HUDEP-2 (cell line): ENCODE data around the gene PTPRM.

Experiments used
- DNase-seq, 76 experiments: peaks; one replicate each; lab custom pipeline; 2025; ENCODE audit not compliant: unreplicated experiment in 76 of 76; lab: John Stamatoyannopoulos, UW

PTPRM gene

GRCh38 chr18:7566567-7567473, at the start of gene PTPRM:
Gene PTPRM (plus strand): TSS chr18:7567316. CDS start chr18:7567819, 503 bp downstream.
- peak in 36 of 76 experiments; percentile 0 to 64 (median 14) for DNase-seq

GRCh38 chr18:7517852-7518251, 49.3 kb upstream of the PTPRM start:
- DNase-seq = no peak

- DNase-seq = no peak
Measured at GRCh38 chr18:7520200-7520785, 46.8 kb upstream of the PTPRM start.

GRCh38 chr18:7521226-7521856, 45.8 kb upstream of the PTPRM start:
- DNase-seq = no peak

- DNase-seq = no peak
Measured at GRCh38 chr18:7523772-7524171, 43.3 kb upstream of the PTPRM start.

GRCh38 chr18:7524786-7525185, 42.3 kb upstream of the PTPRM start:
- no peak for DNase-seq

GRCh38 chr18:7532942-7533341, 34.2 kb upstream of the PTPRM start:
- no peak for DNase-seq

- peak in 37 of 76 experiments; percentile 0 to 77 (median 16) for DNase-seq
Measured at GRCh38 chr18:7535436-7536205, 31.5 kb upstream of the PTPRM start.

- peak in 1 of 76 experiments; percentile 10 for DNase-seq
Measured at GRCh38 chr18:7537145-7537544, 30.0 kb upstream of the PTPRM start.

GRCh38 chr18:7541835-7542234, 25.3 kb upstream of the PTPRM start:
- no peak for DNase-seq

- DNase-seq = no peak
Measured at GRCh38 chr18:7544686-7545085, 22.4 kb upstream of the PTPRM start.

GRCh38 chr18:7545734-7546133, 21.4 kb upstream of the PTPRM start:
- no peak for DNase-seq

- no peak for DNase-seq
Measured at GRCh38 chr18:7548221-7548620, 18.9 kb upstream of the PTPRM start.

GRCh38 chr18:7548721-7549120, 18.4 kb upstream of the PTPRM start:
- DNase-seq = no peak

- no peak for DNase-seq
Measured at GRCh38 chr18:7557973-7558372, 9.1 kb upstream of the PTPRM start.

- DNase-seq = no peak
Measured at GRCh38 chr18:7558769-7559168, 8.3 kb upstream of the PTPRM start.

GRCh38 chr18:7559709-7560319, 7.3 kb upstream of the PTPRM start:
- DNase-seq = no peak

GRCh38 chr18:7561909-7562460, 5.1 kb upstream of the PTPRM start:
- no peak for DNase-seq

GRCh38 chr18:7562491-7562890, 4.6 kb upstream of the PTPRM start:
- no peak for DNase-seq

GRCh38 chr18:7565677-7566076, 1.4 kb upstream of the PTPRM start:
- DNase-seq = no peak
